Measurements from ENCODE around the gene LARP4.
"Not testable (repeated sequence)": the region's sequence is repeated elsewhere in the genome, so short reads cannot be mapped to it uniquely, and the experiment has no call there.

LARP4 gene

GRCh38 chr12:50362671-50363070 lies 38.0 kb upstream of the LARP4 start:
- DNase-seq (ENCODE audit: low spot score), result no peak
- no peak for TF ChIP-seq CTCF (IDR thresholded peaks at IDR 0.05; ENCODE audit: extremely low read depth, missing control alignments)

- no peak for TF ChIP-seq CTCF (IDR thresholded peaks at IDR 0.05; ENCODE audit: extremely low read depth, missing control alignments)
- no peak for DNase-seq (ENCODE audit: low spot score)
Measured at GRCh38 chr12:50363141-50363540, 37.5 kb upstream of the LARP4 start.

DNA sequence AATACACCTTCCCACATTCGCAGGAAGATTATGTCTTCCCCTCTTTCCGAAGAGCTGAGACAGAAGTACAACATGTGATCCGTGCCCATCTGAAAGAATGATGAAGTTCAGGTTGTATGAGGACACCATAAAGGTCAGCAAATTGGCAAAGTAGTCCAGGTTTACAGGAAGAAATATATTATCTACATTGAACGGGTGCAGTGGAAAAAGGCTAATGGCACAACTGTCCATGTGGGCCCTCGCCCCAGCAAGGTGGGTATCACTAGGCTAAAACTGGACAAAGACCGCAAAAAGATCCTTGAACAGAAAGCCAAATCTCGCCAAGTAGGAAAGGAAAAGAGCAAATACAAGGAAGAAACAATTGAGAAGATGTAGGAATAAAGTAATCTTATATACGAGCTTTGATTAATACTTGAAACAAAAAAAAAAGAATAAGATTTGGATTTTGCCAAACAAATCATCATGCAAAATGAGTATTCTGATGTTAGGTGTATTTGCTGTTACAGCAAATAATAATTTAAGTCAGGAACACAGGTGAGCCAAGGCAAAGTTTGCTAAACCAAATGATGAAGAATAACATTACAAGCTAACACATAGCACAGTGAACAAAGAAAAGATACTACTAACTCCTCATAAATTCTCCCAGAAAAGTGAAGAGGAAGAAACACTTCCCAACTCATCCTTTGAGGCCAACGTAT lies 34.8 kb upstream of the LARP4 start:
- DNase-seq (ENCODE audit: low spot score), result no peak
- no peak for TF ChIP-seq CTCF (IDR thresholded peaks at IDR 0.05; ENCODE audit: extremely low read depth, missing control alignments)

DNA sequence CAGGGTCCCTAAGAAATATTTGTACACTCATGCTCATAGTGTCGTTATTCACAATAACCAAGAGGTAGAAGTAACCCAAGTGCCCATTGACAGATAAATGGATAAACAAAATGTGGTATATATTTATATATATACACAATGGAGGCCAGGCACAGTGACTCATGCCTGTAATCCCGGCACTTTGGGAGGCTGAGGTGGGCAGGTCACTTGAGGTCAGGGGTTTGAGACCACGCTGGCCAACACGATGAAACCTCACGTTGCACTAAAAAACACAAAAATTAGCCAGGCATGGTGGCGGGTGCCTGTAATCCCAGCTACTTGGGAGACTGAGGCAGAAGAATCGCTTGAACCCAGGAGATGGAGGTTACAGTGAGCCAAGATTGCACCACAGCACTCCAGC lies 30.0 kb upstream of the LARP4 start:
- DNase-seq (ENCODE audit: low spot score), result not testable (repeated sequence)

GRCh38 chr12:50375802-50376201 lies 24.9 kb upstream of the LARP4 start:
- no peak for DNase-seq (ENCODE audit: low spot score)
- TF ChIP-seq CTCF (IDR thresholded peaks at IDR 0.05; ENCODE audit: extremely low read depth, missing control alignments), result no peak

GRCh38 chr12:50380761-50381325 lies 19.8 kb upstream of the LARP4 start:
- DNase-seq (ENCODE audit: low spot score), result no peak
- TF ChIP-seq CTCF (IDR thresholded peaks at IDR 0.05; ENCODE audit: extremely low read depth, missing control alignments), result no peak

DNA sequence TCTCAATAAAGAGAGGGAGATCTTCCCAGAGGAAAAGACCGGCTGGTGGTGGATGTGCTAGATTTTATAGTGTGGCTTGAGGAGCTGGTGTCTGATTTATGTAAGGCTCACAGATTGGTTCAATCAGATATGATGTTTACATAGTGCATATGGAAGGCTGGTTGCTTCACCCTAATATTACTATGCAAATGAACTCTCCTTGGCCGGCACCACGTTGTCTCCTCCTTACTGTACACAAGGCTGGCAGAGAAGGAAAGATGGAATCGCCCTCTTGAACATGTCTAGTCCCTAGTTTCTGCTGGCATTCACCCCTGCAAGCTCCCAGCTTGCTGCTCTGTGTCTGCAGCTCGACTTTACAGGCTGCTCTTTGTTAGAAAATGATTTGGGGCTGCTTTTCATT lies 13.2 kb upstream of the LARP4 start:
- no peak for TF ChIP-seq CTCF (IDR thresholded peaks at IDR 0.05; ENCODE audit: extremely low read depth, missing control alignments)
- DNase-seq (ENCODE audit: low spot score), result no peak

DNA sequence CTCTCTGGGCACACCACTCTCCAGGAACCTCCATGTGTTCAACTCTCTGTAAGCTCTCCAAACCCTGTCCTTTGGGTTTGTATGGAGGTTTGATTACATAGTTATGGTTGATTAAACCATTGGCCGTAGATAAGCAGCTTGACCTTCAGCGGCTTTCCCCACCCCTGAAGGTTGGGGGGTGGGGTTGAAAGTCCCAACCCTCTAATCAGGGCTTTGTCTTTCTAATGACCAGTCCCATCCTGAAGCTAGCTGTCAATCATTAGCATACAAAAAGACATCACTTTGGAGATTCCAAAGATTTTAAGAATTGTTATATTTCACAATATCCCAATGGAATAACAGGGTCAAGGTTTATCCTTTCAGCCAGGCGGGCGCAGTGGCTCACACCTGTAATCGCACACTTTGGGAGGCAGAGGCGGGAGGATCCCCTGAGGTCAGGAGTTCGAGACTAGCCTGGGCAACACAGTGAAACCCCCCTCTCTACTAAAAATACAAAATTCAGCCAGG lies 12.7 kb upstream of the LARP4 start:
- DNase-seq (ENCODE audit: low spot score), result no peak

DNA sequence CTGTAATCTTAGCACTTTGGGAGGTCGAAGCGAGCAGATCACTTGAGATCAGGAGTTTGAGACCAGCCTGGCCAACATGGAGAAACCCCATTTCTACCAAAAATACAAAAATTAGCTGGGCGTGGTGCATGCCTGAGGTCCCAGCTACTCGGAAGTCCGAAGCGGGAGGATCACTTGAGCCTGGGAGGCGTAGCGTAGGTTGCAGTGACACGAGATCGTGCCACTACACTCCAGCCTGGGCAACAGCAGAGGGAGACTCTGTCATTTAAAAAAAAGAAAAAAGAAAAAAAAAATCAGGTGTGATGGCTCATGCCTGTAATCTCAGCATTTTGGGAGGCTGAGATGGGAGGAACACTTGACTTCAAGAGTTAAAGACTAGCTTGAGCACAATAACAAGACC lies 11.9 kb upstream of the LARP4 start:
- not testable (repeated sequence) for DNase-seq (ENCODE audit: low spot score)

More for the DNA sequence above, 12.7 kb upstream of the LARP4 start:
- no peak for TF ChIP-seq CTCF (IDR thresholded peaks at IDR 0.05; ENCODE audit: extremely low read depth, missing control alignments)

Measured in GM20000 (cell line).